NCI-H146 treated with DMSO at 0.1 percent for 48 hours (cell line): ENCODE measurements around the gene PCGF6.

Source experiments
- DNase-seq: peaks from one replicate; lab custom pipeline; 2025; ENCODE audit not compliant: unreplicated experiment; lab: John Stamatoyannopoulos, UW

Gene PCGF6

DNA sequence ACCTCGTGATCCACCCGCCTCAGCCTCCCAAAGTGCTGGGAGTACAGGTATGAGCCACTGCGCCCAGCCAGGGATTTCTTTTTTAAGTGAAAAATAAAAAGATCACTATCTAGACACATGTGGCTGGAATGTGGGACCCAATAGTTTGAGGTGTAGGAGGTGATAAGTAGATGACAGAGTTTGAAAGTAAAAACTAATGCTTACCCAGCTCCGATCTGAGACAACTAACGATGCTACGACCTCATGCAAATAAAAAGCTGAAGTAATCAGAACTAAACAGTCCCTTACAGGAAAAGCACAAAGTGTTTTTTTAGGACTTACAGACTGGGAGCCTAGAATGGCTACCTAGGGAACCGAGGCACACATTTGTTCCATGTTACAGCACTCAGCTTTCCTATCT lies 23.0 kb downstream of the PCGF6 start:
- DNase-seq = no peak

DNA sequence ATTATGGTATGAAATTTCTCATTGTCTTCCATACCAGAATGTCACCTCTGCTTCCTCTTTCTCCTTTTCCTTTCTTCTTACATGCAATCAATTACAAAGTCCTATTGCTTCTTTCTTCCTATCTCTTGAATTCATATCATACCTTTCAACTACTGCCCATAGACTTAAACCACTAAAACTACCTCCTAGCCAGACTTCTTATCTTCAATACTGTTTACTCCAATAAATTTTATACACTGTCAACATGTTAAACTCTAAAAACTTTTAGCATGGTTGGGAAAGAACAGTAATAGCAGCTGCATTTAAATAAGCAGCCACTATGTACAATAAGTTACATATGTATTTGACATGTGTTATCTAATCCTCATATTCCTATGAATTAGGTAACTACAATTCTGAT lies 34.9 kb downstream of the PCGF6 start:
- DNase-seq = no peak

DNA sequence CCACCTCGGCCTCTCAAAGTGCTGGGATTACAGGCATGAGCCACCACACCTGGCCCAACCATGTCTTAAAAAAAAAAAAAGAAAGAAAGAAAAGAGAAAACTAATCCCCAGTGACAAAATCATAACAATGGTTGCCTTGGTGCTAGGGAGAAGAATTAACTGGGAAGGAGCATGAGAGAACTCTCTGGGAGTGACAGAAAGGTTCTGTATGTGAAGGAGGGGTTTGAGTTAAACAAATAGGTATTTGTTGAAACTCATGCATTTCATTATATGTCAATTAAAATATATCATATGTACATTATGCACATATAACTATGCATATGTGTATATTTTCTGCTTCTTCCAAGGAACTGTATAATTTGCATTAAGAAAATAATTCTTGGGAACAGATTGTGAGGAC lies 40.7 kb downstream of the PCGF6 start:
- no peak for DNase-seq

DNA sequence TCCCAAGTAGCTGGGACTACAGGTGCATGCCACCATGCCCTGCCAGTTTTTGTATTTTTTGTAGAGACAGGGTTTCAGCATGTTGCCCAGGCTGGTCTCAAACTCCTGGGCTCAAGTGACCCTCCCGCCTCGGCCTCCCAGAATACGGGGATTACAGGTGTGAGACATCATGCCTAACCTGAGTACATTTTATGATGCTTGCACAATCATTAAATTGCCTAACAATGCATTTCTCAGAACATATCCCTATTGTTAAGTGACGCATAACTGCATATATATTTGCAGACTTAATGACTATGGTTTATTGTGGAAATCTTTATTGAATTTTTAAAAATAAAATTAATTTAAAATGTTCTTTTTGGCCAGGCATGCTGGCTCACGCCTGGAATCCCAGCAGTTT lies 43.3 kb downstream of the PCGF6 start:
- no peak for DNase-seq

DNA sequence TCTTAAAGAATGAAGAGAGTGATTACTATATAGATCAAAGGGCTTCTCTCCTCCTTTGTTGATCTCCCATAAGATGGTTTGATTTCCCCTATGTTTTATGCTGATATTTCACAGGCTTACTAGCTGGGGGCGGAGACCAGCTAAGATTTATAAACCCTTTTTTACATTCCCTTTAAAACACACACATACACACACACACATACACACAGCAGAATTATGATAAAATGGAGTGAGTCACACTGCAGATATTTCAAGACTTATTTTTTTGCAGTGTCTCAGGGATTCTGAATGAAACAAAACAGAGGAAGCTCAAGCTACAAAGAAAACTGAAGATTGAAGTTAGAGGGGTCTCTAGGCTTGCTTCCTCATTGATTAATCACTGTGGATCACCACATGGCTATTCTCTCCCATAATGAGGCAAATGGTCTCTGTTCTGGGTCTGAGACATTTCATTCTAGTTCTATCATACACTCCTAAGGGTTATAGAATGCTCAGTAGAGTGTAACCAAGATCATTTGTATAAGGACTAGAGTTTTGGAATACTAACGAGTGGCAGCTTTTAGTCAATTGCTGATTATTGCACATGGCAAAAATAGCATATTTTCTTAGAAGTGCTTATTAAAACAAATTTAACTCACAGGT lies 55.4 kb downstream of the PCGF6 start:
- DNase-seq = no peak

DNA sequence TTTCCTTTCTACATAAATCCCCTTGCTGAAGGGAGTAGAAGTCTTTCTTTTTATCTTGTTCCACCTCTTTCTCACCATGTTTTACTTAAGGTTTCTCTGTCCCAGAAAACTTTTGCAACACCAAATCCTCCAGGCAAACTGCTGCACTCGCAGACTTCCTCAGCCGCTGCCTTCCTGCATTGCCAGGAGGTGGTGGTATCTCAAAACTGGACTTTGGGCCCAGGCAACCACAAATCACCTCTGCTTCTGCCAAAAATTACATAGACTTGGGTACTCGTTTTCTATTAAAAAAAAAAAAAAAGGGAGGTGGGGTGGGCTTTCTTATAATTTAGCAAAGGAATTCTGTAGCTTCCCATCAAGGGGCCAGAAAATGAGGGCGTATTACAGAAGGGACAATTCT lies 59.4 kb downstream of the PCGF6 start:
- DNase-seq = no peak

DNA sequence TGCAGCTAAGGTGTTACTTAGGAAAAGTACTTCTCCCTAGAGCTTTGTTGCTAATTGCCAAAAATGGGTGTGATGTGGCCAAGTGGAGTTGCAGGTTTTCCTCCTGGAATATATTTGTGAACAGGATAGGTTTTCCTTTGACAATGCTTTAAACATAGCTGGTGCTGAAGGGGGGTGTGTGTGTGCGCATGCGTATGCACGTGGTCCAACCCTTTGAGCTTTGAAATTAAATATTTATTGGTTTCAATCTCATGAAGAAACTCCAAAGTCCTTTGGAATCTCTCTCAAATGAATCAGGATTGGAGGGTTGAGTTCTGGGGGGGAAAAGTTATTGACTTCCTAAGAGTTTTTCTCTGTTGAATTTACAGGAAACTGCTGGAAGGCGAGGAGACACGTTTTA lies 62.9 kb downstream of the PCGF6 start:
- DNase-seq = no peak

DNA sequence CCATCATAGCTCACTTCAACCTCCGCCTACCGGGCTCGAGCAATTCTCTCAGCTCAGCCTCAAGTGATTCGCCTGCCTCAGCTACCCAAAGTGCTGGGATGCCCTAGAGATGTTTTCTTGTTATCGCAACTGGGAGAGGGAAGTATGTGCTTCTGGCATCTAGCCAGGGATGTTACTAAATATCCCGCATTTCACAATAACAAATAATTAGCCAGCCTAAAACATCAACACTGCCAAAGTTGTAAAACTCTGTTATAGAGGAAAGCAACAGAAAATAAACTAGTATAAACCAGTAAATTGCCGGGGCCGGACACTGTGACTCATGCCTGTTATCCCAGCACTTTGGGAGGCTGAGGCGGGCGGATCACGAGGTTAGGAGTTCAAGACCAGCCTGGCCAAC lies 66.8 kb downstream of the PCGF6 start:
- no peak for DNase-seq

DNA sequence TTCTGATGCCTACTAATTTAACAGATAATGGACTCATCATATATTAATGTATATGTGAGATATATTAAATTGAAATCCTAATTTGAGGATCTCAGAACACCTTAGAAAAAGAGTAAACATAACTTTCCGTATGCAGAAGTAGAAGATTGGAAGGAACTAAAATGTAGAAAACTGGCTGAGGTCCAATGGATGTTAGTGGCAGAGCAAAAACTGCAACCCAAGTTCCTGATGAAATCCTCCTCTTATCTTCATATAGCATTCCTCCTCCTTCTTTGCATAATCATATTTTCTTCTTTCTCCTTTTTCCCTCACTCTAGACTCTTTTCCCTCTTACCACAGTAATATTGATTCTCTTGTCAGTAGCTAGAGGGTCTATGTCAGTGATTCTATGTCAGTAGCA lies 68.0 kb downstream of the PCGF6 start:
- DNase-seq = no peak

DNA sequence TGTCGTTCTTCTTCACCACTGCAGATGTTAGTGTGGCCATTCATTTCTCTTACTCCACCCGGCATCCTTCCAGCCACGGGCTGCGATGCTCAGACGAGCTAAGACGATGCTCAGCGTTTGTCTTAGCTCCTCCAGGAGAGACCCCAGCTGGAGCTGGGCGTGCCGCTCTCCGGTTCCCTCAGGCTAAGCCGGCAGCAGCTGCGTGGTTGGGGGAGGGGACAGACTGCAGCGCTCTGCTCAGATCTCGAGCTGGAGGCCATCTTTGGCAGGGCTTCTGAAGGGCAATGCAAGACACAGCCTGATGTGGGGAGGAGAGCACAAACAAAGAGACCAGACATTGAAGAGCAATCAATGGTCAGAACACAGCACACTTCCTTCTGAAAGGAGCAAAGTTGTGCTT lies 69.2 kb downstream of the PCGF6 start:
- peak; percentile 79 for DNase-seq

DNA sequence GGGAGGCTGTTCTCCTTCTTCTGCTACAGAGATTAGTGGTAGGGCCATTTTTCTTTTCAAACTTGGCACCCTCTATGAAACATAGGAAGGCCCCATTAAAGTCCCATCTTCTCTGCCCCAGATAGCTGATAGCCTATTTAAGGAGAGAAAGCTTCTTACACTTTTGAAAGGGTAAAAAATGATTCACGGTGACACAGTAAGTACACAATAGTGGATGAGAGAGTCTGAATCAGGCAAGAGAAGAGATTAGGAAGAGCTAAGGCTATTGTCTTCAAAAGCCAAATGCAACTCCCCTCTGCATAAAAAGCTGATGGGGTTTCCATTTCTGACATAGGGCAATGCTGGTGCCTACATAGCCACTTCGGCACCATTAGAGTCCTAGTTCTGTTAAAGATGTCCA lies 70.4 kb downstream of the PCGF6 start:
- no peak for DNase-seq

DNA sequence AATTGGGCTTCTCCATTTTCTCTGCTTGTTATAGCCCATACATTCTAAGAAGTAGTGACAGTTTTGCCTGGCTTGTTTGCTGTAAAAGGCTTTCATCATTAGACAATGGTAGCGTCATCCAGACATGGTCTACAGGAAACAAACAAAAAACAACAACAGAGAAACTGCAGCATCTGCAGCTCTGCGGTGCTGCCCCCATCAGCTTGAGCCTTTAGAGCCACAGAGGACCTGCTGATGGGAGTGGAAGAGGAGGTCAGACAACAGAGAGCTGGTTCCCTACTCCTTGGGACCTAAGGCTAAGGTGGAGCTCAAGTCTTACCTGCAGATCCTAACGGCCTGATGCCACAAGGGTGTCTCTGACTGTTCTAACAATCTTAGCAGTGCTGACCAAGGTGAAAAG lies 70.9 kb downstream of the PCGF6 start:
- no peak for DNase-seq

DNA sequence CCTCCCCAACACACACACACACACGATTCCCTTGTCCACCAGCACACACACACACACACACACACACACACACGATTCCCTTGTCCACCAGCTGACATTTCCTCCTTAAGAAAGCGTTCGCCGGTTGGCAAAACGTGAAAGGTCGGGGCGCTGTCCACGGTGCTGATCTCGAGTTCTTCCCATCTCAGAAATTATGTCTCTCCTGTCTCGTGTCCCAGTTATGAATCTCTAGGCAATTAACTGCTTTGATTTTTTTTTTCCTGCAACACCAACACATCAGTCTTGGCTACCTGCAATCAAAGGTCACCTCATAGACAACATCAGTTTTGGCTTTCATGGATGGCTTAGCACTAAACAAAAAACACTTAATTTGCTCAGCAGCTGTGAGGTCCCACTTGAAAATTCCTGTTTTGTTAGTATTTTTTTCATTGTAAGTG lies 72.1 kb downstream of the PCGF6 start:
- no peak for DNase-seq

DNA sequence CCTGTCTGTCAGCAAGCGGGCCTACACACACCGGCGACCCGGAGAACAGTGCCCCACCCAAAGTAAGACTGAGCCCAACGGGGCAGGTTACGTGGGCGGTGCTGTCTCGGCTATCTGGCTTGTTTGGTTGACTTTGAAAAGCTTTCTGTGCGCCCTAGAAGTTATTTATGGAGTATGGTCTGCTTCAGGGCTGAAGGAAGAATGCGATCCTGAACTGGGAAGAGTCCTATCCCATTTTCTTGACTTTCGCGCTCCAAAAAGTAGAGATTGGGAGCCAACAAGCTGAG lies 72.5 kb downstream of the PCGF6 start:
- no peak for DNase-seq

DNA sequence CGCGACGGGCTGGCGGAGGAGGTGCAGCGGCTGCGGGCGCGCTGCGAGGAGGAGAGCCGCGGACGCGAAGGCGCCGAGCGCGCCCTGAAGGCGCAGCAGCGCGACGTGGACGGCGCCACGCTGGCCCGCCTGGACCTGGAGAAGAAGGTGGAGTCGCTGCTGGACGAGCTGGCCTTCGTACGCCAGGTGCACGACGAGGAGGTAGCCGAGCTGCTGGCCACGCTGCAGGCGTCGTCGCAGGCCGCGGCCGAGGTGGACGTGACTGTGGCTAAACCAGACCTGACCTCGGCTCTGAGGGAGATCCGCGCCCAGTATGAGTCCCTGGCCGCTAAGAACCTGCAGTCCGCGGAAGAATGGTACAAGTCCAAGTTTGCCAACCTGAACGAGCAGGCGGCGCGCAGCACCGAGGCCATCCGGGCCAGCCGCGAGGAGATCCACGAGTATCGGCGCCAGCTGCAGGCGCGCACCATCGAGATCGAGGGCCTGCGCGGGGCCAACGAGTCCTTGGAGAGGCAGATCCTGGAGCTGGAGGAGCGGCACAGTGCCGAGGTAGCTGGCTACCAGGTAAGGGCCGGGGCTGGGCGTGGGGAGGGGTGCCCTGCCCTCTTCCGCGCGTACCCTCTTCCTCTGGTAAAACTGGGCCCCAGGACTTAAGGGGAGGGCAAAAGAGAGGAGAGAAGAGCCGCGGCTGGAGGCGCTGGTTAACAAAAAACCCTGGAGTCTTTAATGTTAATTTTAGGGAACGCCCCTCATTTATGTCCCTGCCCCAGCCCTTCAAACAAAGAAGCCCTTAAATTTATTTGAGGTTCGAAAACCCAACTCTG lies 73.0 kb downstream of the PCGF6 start:
- DNase-seq = no peak

DNA sequence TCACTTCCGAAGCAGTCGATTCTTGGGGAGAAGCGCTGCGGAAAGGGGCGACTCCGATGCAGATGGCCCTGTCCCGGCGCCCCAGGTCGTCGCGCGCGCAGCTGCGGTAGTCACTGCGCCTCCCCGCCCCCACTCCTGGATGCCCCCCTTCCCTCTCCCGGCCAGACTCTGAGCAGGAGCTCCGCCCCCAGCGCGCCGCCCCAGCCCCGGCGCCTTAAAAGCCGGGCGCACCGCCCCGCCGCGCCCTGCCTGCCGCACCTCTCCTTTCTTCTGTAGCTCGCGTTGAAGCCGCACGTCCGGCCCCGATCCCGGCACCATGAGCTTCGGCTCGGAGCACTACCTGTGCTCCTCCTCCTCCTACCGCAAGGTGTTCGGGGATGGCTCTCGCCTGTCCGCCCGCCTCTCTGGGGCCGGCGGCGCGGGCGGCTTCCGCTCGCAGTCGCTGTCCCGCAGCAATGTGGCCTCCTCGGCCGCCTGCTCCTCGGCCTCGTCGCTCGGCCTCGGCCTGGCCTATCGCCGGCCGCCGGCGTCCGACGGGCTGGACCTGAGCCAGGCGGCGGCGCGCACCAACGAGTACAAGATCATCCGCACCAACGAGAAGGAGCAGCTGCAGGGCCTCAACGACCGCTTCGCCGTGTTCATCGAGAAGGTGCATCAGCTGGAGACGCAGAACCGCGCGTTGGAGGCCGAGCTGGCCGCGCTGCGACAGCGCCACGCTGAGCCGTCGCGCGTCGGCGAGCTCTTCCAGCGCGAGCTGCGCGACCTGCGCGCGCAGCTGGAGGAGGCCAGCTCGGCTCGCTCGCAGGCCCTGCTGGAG lies 73.8 kb downstream of the PCGF6 start, which contains the start of gene INA:
Gene INA (plus strand): TSS at position 243 of the 817 bp plus-strand sequence. CDS start 74 bp downstream, at position 317.
- peak; percentile 77 for DNase-seq

DNA sequence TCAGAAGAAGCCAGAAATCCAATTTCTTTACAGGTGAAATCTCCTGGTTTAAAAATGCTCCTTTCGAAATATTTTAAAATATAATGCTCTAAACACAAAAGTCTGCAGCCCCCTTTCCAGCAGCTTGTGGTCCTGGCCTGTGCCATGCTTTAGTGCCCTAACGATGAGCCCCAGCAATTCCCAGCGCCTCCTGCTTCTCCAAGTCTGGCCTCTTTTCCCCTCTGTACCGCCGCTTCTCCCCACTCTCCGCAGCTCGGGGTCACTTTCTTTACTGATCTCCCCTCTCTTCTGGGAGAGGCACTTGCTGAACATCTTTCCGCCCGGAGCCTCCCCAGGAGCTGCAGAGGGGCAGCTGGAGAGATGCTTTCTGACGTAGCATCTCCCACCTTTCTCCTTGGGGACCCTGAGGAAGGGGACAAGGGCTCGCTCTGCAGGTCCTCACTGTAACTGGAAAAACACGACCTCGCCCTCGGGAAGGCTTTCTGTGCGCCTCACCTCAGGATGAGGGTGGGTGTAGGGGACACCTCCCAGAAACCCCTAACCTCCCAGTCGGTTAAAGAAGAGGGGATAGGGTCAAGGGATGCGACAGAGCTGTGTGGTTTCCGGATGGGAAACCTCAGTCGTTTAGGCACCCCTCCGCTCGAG lies 74.6 kb downstream of the PCGF6 start:
- no peak for DNase-seq

DNA sequence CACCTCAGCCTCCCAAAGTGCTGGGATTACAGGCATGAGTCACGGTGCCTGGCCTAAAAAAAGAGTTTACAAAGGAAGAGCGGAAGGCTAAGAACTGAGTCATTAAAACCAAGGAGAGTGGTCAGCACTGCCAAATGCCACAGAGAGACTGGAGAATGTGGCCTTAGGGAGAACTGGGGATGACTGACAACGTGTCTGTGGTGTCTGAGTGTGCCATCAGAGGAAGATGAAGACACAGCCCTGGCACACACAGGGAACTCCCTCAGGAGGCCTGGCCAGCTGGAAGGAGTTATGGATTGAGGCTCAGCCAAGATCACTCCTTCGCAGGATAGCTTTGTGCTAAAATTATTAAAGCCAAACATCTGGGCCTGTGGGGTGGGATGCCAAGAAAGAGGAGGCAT lies 77.9 kb downstream of the PCGF6 start:
- DNase-seq = no peak

DNA sequence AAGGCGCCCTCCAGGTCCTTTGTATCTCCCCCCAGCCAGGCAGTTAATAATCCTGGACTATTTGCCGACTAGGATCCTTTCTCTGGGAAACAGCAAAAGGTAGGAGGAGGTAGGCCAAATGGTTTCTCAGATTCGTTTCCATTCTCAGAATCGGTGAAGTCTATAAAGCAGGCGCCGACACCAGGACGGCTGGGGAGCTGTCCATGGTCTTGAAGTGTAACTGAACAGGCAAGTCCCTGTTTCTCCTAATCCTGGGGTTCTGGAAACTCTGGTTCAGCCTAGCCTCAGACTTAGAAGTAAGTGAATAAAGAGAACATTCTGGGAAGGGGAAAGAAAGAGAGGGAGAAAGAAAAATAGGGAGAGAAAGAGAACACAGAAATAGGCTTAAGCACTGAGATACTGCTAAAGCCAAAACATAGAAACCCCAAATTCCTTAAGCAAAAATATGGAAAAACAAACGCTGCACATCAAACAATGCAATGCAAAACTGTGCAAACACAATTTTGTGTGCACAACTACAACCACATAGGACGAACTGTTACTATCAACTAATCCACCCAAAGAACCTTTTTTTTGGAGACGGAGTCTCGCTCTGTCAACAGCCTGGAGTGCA lies 85.1 kb downstream of the PCGF6 start:
- DNase-seq = no peak

DNA sequence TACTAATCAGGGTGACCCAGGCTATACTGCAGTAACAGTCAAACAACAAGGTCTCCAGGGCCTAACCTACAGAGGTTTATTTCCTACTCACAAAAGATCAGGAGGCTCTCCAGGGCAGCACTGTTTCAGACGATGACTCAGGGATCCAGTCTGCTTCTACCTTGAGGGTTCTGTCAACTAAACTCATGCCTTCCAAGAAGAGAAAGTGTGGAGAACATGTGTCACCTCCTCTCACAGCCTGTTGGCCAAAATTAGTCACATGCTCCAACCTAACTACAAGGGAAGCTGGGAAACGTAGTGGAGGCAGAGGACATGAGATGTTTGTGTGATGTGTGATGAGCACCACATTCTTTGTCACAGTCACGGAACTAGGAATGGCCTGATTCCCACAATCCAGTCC lies 88.7 kb downstream of the PCGF6 start:
- no peak for DNase-seq

DNA sequence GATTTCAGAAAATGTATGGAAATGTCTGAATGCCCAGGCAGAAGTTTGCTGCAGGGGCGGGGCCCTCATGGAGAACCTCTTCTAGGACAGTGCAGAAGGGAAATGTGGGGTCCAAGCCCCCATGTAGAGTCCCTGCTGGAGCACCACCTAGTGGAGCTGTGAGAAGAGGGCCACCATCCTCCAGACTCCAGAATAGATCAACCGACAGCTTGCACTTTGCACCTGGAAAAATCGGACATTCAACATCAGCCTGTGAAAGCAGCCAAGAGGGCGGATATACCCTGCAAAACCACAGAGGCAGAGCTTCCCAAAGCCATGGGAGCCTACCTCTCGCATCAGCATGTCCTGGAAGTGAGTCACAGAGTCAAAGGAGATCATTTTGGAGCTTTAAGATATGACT lies 91.0 kb downstream of the PCGF6 start:
- no peak for DNase-seq
